GM18868 (cell line): ENCODE results near the gene SIDT2.

Experiments used
- ATAC-seq: cut with Tn5 transposase; IDR thresholded peaks from one replicate; pipeline ENCODE4 v1.9.1; 2021; ENCODE audit warnings: mild to moderate bottlenecking, moderate library complexity; ENCODE audit not compliant: unreplicated experiment

SIDT2 gene

GRCh38 chr11:117220999-117221774 is 42.6 kb downstream of the SIDT2 start:
- no peak for ATAC-seq

- no peak for ATAC-seq
These were observed 43.4 kb downstream of the SIDT2 start for GRCh38 chr11:117221775-117222517.

GRCh38 chr11:117222991-117223740 is 44.6 kb downstream of the SIDT2 start:
- ATAC-seq: no peak

GRCh38 chr11:117223741-117224689 is 45.5 kb downstream of the SIDT2 start:
- no peak for ATAC-seq

GRCh38 chr11:117225553-117226170 is 47.1 kb downstream of the SIDT2 start:
- ATAC-seq: no peak

GRCh38 chr11:117226388-117227385 is 48.1 kb downstream of the SIDT2 start:
- ATAC-seq: peak; percentile 66

GRCh38 chr11:117228091-117228490 is 49.5 kb downstream of the SIDT2 start:
- ATAC-seq: no peak

- no peak for ATAC-seq
These were observed 50.9 kb downstream of the SIDT2 start for GRCh38 chr11:117229411-117229810.

GRCh38 chr11:117229931-117230285 is 51.4 kb downstream of the SIDT2 start:
- no peak for ATAC-seq

GRCh38 chr11:117230286-117230961 is 51.9 kb downstream of the SIDT2 start:
- ATAC-seq: peak; percentile 28

- ATAC-seq: no peak
These were observed 52.7 kb downstream of the SIDT2 start for GRCh38 chr11:117230999-117231841.

- no peak for ATAC-seq
These were observed 53.2 kb downstream of the SIDT2 start, which contains the start of gene PCSK7 for GRCh38 chr11:117231842-117232091. Gene PCSK7, minus strand, starts transcription at chr11:117232073. Its CDS starts 2,229 bp downstream, at chr11:117229844.

- ATAC-seq: peak; percentile 67
These were observed 53.7 kb downstream of the SIDT2 start, which contains the start of gene RNF214 for GRCh38 chr11:117232092-117232878. Gene RNF214, plus strand, starts transcription at chr11:117232671. Its CDS starts 1,602 bp downstream, at chr11:117234273.

GRCh38 chr11:117232911-117233409 is 54.4 kb downstream of the SIDT2 start:
- ATAC-seq: no peak

GRCh38 chr11:117238221-117238620 is 59.7 kb downstream of the SIDT2 start:
- no peak for ATAC-seq

GRCh38 chr11:117239295-117239694 is 60.8 kb downstream of the SIDT2 start:
- ATAC-seq: no peak
